Ovary (tissue), 3 donors: Measurements from ENCODE around the gene WASF2.
"Not testable (repeated sequence)": the region's sequence is repeated elsewhere in the genome, so short reads cannot be mapped to it uniquely, and the experiment has no call there.

Experiments used
- CTCF ChIP-seq, 3 donors: fragments of 450-650 bp in 2 of 3; fragments of 200-600 bp in 1 of 3; IDR thresholded peaks; one replicate each; pipeline versions ENCODE4 v1.5.1 to v1.8.0; 2016 to 2022; ENCODE audit warnings: antibody characterized with exemption in 3 of 3, mild to moderate bottlenecking in 1 of 3
- POLR2A ChIP-seq: fragments of 450-650 bp; IDR thresholded peaks from one replicate; pipeline ENCODE4 v1.6.1; 2017; ENCODE audit warnings: antibody characterized with exemption, mild to moderate bottlenecking, moderate library complexity
- donor health status: DM: no; HTN: no; CAD: no.

GRCh38 chr1:27463916-27464315, 26.1 kb downstream of the WASF2 start:
- TF ChIP-seq CTCF (IDR thresholded peaks at IDR 0.05); POLR2A: not testable (repeated sequence)
